ENCODE measurements around the gene REXO5. TPM values are rescaled to one million over a fixed set of nuclear protein-coding genes. Genes with fewer than 3 reads are reported as not detected.
"Not testable (repeated sequence)": the region's sequence is repeated elsewhere in the genome, so short reads cannot be mapped to it uniquely, and the experiment has no call there.

Gene REXO5
- total and polyA plus RNA-seq, 9 of the 15 experiments (the other 6 are each of a cell fraction or from before 2014, with no cell fraction given): 10.5 to 45.1 (median 25.4) TPM

DNA sequence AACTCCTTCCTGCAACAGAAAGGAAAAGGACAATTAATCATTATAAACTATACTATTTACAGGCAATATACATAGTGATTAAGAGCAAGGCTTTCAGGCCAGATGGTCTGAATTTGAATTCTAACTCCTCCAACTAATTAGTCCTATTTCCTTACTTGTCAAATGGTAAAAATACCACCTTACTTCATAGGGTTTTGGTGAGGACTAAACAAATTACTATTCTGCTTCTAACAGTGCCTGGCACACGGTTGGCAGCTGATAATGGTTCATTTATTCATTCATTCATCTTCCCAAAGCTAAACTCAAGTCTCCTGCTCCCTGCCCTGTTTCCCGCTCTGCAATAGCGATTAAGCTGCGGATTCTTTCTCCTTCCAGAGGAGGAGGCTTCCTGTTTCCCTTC lies 54.0 kb downstream of the REXO5 start (continued):
- TF ChIP-seq ZNF197 (CRISPR knock-in tag; IDR thresholded peaks at IDR 0.05; ENCODE audit: low read depth): no peak
- TF ChIP-seq, protein P1, sequence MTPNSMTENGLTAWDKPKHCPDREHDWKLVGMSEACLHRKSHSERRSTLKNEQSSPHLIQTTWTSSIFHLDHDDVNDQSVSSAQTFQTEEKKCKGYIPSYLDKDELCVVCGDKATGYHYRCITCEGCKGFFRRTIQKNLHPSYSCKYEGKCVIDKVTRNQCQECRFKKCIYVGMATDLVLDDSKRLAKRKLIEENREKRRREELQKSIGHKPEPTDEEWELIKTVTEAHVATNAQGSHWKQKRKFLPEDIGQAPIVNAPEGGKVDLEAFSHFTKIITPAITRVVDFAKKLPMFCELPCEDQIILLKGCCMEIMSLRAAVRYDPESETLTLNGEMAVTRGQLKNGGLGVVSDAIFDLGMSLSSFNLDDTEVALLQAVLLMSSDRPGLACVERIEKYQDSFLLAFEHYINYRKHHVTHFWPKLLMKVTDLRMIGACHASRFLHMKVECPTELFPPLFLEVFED (CRISPR knock-in tag; conservative IDR thresholded peaks at IDR 0.05): no peak

DNA sequence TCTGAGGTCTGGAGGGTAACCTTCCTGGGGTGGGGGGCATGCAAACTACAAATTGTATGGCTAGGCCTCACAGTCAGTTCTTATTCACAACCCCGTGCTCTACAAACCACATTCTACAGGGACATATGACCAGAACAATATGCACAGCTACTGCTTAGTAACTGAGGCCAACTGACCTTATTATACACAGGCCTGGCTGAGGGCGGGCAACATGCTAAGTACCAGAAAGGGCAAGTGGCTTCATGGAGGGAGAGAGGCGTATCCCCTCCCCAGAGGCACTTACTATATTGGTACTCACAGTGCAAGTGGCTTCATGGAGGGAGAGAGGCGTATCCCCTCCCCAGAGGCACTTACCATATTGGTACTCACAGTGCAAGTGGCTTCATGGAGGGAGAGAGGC lies 54.7 kb downstream of the REXO5 start:
- H3K27ac ChIP-seq (ENCODE audit: extremely low read depth, low read depth, low read length); H3K4me2 ChIP-seq (ENCODE audit: insufficient read depth, low read length); ATAC-seq; CTCF ChIA-PET (ENCODE audit: low intra/inter-chr PET ratio); H3K36me3 ChIP-seq (ENCODE audit: control insufficient read depth, insufficient read depth, low read length); BruUV-seq (replicated peaks); H3K27me3 ChIP-seq (ENCODE audit: control insufficient read depth in 2 of 2, insufficient read depth in 2 of 2, low read length in 2 of 2); in situ Hi-C loops (cut with MboI); H4K20me1 ChIP-seq (replicated peaks; ENCODE audit: control insufficient read depth, insufficient read depth, low read length); DNase-seq (ENCODE audit: extremely low read depth in 1 of 4, low spot score in 3 of 4); H3K79me2 ChIP-seq (ENCODE audit: control insufficient read depth, insufficient read depth, low read length); H3K4me3 ChIP-seq; H3K9me1 ChIP-seq (ENCODE audit: control insufficient read depth, insufficient read depth, low read length); intact Hi-C loops (cut with micrococcal nuclease); FAIRE-seq; H3K9me3 ChIP-seq (replicated peaks; ENCODE audit: control insufficient read depth, insufficient read depth, low read depth, low read length); H2AFZ ChIP-seq (ENCODE audit: low read depth, low read length); H3K9ac ChIP-seq (ENCODE audit: insufficient read depth in 1 of 2, low read depth in 2 of 2, low read length in 2 of 2): not testable (repeated sequence)
- peaks cover 0 to 10% of the 10 kb centered on the region in 2 experiments; a peak in 3 of 5 replicates for H3K4me1 ChIP-seq (replicated peaks in 1 of 2; ENCODE audit: control insufficient read depth in 2 of 2, insufficient read depth in 2 of 2, low read length in 2 of 2)
- 48% methylated on average over 3 of the region's 4 CpGs for WGBS (ENCODE audit: insufficient coverage, low coverage, missing lambda C conversion rate)
- POLR2A ChIA-PET: interaction anchor here (1.0 kb wide), 1 partner anchor 13 kb away, joined by 3 read pairs; no protein-coding TSS in a partner anchor
